Progenitor cell of endocrine pancreas (in vitro differentiated cells): ENCODE results near the gene RNF152. TPM values are rescaled to one million over a fixed set of nuclear protein-coding genes. Genes with fewer than 3 reads are reported as not detected.

ENCODE experiments used
- DNase-seq: peaks from one replicate; pipeline ENCODE4 v3.0.0; 2021; ENCODE audit warnings: low spot score; ENCODE audit not compliant: unreplicated experiment
- H3K27ac Mint-ChIP-seq: 2 replicates; pipeline ENCODE4 v1.8.0; 2021; ENCODE audit warnings: mild to moderate bottlenecking, moderate library complexity, mixed read lengths
- H3K27me3 Mint-ChIP-seq: 2 replicates; pipeline ENCODE4 v1.8.0; 2021; ENCODE audit warnings: mixed read lengths
- H3K36me3 Mint-ChIP-seq: 2 replicates; pipeline ENCODE4 v1.8.0; 2022; ENCODE audit warnings: mixed read lengths; ENCODE audit not compliant: insufficient read depth
- H3K4me1 Mint-ChIP-seq: 2 replicates; pipeline ENCODE4 v1.8.0; 2021; ENCODE audit warnings: low read depth, mixed read lengths
- H3K4me3 Mint-ChIP-seq: 2 replicates; pipeline ENCODE4 v1.8.0; 2021; ENCODE audit warnings: low read depth, mild to moderate bottlenecking, moderate library complexity, mixed read lengths
- H3K9me3 Mint-ChIP-seq: 2 replicates; pipeline ENCODE4 v1.8.0; 2021; ENCODE audit warnings: low read depth, mixed read lengths
- CTCF ChIP-seq: fragments of 200-600 bp; sonication (generic); IDR thresholded peaks from one replicate; pipeline ENCODE4 v1.5.0; 2021; ENCODE audit warnings: antibody characterized with exemption, mild to moderate bottlenecking; ENCODE audit not compliant: unreplicated experiment
- total RNA-seq: library from RNA; stranded (reverse); gene quantifications from 2 replicates; pipeline ENCODE4 v1.2.1, GENCODE V29; 2021

The RNF152 gene
- total RNA-seq, 1 donor from 2014 or later = 32.0 TPM

DNA sequence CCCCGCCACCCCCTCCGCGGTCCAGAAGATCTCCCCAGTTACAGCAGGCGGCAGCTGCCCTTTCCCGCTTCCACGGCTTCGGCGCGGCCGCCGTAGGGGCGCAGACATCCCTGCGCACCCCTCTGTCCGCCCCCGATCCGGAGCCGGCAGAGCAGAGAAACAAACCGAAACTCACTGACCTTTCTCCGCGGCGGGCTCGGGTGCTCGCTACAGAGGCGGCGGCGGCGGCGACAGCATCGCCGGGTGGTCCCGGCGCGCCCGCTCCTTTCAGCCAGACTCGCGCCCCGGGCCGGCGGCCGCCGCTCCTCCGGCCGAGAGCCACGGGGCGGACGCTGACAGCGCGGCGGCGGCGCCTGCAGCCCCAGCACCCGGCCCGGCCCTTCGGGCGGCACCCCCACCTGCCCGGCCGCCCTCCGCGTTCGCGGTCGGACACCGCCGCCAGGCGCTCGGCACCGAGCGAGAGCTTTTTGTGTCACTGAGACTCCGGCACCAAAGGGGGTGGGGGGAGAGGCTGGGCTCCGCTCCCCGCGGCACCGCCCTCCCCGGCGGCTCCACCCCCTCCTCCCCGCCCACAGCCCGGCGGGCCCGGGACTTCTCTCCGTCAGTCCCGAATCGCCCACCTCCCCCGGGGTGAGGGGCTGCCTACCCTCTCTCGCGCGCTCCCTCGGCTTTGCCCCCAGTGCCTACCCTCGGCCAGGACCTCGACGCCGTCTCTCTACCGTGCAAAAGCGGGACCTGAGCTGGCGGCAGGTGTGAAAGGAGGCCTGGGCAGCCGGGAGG, 1.4 kb upstream of the RNF152 start:
- peak overlapping the region; percentile 91 for H3K27ac Mint-ChIP-seq
- peak; percentile 72 for DNase-seq
- no peaks in the 10 kb centered on the region for H3K9me3 Mint-ChIP-seq
- H3K4me3 Mint-ChIP-seq = peak overlapping the region; percentile 95
- H3K27me3 Mint-ChIP-seq = no peaks in the 10 kb centered on the region
- peak; percentile 13 for TF ChIP-seq CTCF
- H3K36me3 Mint-ChIP-seq = peaks cover 15% of the 10 kb centered on the region
- peaks cover 31% of the 10 kb centered on the region for H3K4me1 Mint-ChIP-seq

GRCh38 chr18:61893309-61893970, 633 bp upstream of the RNF152 start:
- H3K4me1 Mint-ChIP-seq = peaks cover 26% of the 10 kb centered on the region
- DNase-seq = peak; percentile 62
- H3K27me3 Mint-ChIP-seq = no peaks in the 10 kb centered on the region
- H3K27ac Mint-ChIP-seq = peak overlapping the region; percentile 96
- H3K4me3 Mint-ChIP-seq = peak overlapping the region; percentile 95
- H3K9me3 Mint-ChIP-seq = no peaks in the 10 kb centered on the region
- H3K36me3 Mint-ChIP-seq = peaks cover 19% of the 10 kb centered on the region
- TF ChIP-seq CTCF = peak; percentile 27

- TF ChIP-seq CTCF = no peak
Measured at GRCh38 chr18:61891894-61892293, 913 bp downstream of the RNF152 start.

DNA sequence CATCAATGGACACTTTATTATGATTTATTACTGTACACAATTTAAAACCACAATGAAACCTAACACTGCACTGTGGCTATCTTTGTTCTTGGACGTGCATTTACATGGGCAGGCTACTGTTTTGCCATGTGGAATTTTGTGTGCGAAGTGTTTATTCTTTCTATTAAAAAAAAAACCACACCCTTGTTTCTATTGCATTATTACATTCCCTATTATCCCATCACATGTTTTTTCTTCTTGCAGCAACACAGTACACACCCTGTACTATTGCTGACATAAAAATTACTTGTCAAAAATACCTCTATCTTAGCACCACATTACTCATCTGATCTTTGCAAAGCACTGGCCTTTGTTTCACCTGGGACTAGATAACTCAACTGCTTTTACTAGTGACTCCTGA, 1.5 kb downstream of the RNF152 start:
- Mint-ChIP-seq H3K4me3 (no peak overlapping the region), H3K27me3 (no peaks in the 10 kb centered on the region), H3K9me3 (no peaks in the 10 kb centered on the region), H3K36me3 (peaks cover 32% of the 10 kb centered on the region), H3K27ac (no peak overlapping the region), H3K4me1 (peaks cover 26% of the 10 kb centered on the region)
- no peak for TF ChIP-seq CTCF
- no peak for DNase-seq

More at GRCh38 chr18:61891894-61892293, 913 bp downstream of the RNF152 start:
- Mint-ChIP-seq H3K4me1 (peaks cover 25% of the 10 kb centered on the region), H3K4me3 (peak overlapping the region; percentile 95), H3K36me3 (peaks cover 28% of the 10 kb centered on the region), H3K9me3 (no peaks in the 10 kb centered on the region), H3K27ac (no peak overlapping the region), H3K27me3 (no peaks in the 10 kb centered on the region)
- DNase-seq = no peak

DNA sequence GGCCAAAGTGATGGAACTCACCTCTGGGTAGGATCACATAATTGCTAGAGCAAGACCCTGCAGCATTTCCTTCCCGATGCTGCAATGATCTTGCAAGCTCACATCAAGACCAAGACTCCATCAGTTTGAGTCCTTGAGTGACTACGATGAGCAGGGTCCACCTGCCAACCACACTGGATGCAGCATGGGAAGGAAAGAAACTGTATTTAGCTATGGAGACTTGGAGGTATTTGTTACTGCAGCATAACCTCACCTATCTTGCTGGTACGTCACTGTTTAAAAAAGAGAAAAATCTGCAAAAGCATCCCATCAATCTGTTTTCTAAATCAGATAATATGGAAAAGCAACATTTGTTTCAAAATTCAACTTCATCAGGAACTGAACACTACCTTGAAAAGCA, 2.5 kb downstream of the RNF152 start:
- DNase-seq = no peak
- no peaks in the 10 kb centered on the region for H3K27me3 Mint-ChIP-seq
- TF ChIP-seq CTCF = no peak
- peaks cover 28% of the 10 kb centered on the region for H3K4me1 Mint-ChIP-seq
- H3K27ac Mint-ChIP-seq = no peak overlapping the region
- no peaks in the 10 kb centered on the region for H3K9me3 Mint-ChIP-seq
- no peak overlapping the region for H3K4me3 Mint-ChIP-seq
- H3K36me3 Mint-ChIP-seq = peaks cover 33% of the 10 kb centered on the region
